Natural killer cell (primary cell): Measurements from ENCODE around the gene EXD3. TPM values are rescaled to one million over a fixed set of nuclear protein-coding genes. Genes with fewer than 3 reads are reported as not detected.

Source experiments
- ATAC-seq, 3 donors: fragments of 150-1000 bp in 2 of 3; fragments of 200-7000 bp in 1 of 3; cut with Tn5 transposase; 1 replicate in 1 of 3; 2 replicates in 2 of 3; pipeline ENCODE4 v1.10.0; 2021; ENCODE audit warnings: mild to moderate bottlenecking in 2 of 3, moderate library complexity in 2 of 3
- DNase-seq, 2 donors: peaks; one replicate each; pipeline versions ENCODE4 v3.0.0 to v3.0.0-alpha.2; 2013 to 2021; ENCODE audit warnings: mixed read lengths in 1 of 2
- H3K27ac ChIP-seq: one replicate; pipeline ENCODE4 v1.5.1; 2013; ENCODE audit warnings: mild to moderate bottlenecking, low read length
- H3K27me3 ChIP-seq: one replicate; pipeline ENCODE4 v1.6.1; 2013; ENCODE audit warnings: low read length; ENCODE audit not compliant: control insufficient read depth, insufficient read depth
- H3K36me3 ChIP-seq: one replicate; pipeline ENCODE4 v1.6.1; 2013; ENCODE audit warnings: low read length; ENCODE audit not compliant: control insufficient read depth, insufficient read depth
- H3K4me1 ChIP-seq: one replicate; pipeline ENCODE4 v1.6.1; 2013; ENCODE audit warnings: low read length; ENCODE audit not compliant: control insufficient read depth, insufficient read depth
- H3K4me3 ChIP-seq: one replicate; pipeline ENCODE4 v1.5.1; 2013; ENCODE audit warnings: low read length
- H3K9me3 ChIP-seq: one replicate; pipeline ENCODE4 v1.6.1; 2013; ENCODE audit warnings: low read length; ENCODE audit not compliant: control insufficient read depth, insufficient read depth
- H3K27ac Mint-ChIP-seq, 2 donors: one replicate each; pipeline ENCODE4 v1.8.0; 2022; ENCODE audit warnings: mild to moderate bottlenecking in 2 of 2, mixed read lengths in 2 of 2, moderate library complexity in 1 of 2
- H3K27me3 Mint-ChIP-seq, 2 donors: one replicate each; pipeline ENCODE4 v1.8.0; 2022; ENCODE audit warnings: low read depth in 2 of 2, mixed read lengths in 2 of 2
- H3K36me3 Mint-ChIP-seq: one replicate; pipeline ENCODE4 v1.8.0; 2022; ENCODE audit warnings: mixed read lengths
- H3K4me1 Mint-ChIP-seq, 2 donors: one replicate each; pipeline ENCODE4 v1.8.0; 2022; ENCODE audit warnings: mixed read lengths in 2 of 2
- H3K4me3 Mint-ChIP-seq: one replicate; pipeline ENCODE4 v1.8.0; 2022; ENCODE audit warnings: mild to moderate bottlenecking, moderate library complexity, mixed read lengths
- H3K9me3 Mint-ChIP-seq, 2 donors: one replicate each; pipeline ENCODE4 v1.8.0; 2022; ENCODE audit warnings: mixed read lengths in 2 of 2
- CTCF ChIP-seq: fragments of 200-600 bp; IDR thresholded peaks from one replicate; pipeline ENCODE4 v1.8.0; 2022; ENCODE audit warnings: antibody characterized with exemption
- WGBS: methylation state at CpG from one replicate; pipeline ENCODE4 v1.1.7; 2013; ENCODE audit warnings: missing lambda C conversion rate; ENCODE audit not compliant: insufficient coverage; 5-methylcytosine and 5-hydroxymethylcytosine counted together
- intact Hi-C: fragments of 100-400 bp; cut with micrococcal nuclease; formaldehyde crosslinking; loops from one replicate; pipeline ENCODE4 v1.14.2; 2022
- total RNA-seq, 4 donors: library from RNA; stranded (reverse); fragments of 120-200 nt in 1 of 4; gene quantifications; one replicate each; pipeline versions ENCODE4 v1.2.3 to v1.2.4, GENCODE V29; 2013 to 2022

EXD3 gene
- total RNA-seq, 3 donors from 2014 or later (not counting 1 experiment from before 2014, with no cell fraction given) = 28.0 to 35.3 (median 29.6) TPM

- Mint-ChIP-seq H3K27ac (no peak overlapping the region), H3K4me3 (no peak overlapping the region), H3K36me3 (no peaks in the 10 kb centered on the region), H3K9me3 (no peaks in the 10 kb centered on the region), H3K27me3 (peaks cover 0 to 2% of the 10 kb centered on the region in 2 donors), H3K4me1 (peaks cover 6 to 9% of the 10 kb centered on the region in 2 donors)
- H3K4me1 ChIP-seq = peaks cover 21% of the 10 kb centered on the region
- H3K4me3 ChIP-seq = no peak overlapping the region
- H3K36me3 ChIP-seq = no peaks in the 10 kb centered on the region
- H3K27me3 ChIP-seq = peaks cover 3% of the 10 kb centered on the region
- H3K9me3 ChIP-seq = no peaks in the 10 kb centered on the region
- ATAC-seq (no peak), DNase-seq (no peak)
- 90% methylated on average over 24 of the region's 24 CpGs for WGBS
- no peak overlapping the region for H3K27ac ChIP-seq
- no peak for TF ChIP-seq CTCF
- intact Hi-C loops = no loop called here
Observed at GRCh38 chr9:137404961-137405567, 17.9 kb downstream of the EXD3 start.

GRCh38 chr9:137403269-137403668, 19.7 kb downstream of the EXD3 start:
- ATAC-seq (no peak), DNase-seq (no peak)
- intact Hi-C loops = no loop called here
- no peak overlapping the region for H3K4me3 Mint-ChIP-seq
- H3K36me3 ChIP-seq = no peaks in the 10 kb centered on the region
- peaks cover 9 to 11% of the 10 kb centered on the region in 2 donors for H3K4me1 Mint-ChIP-seq
- no peak for TF ChIP-seq CTCF
- H3K27me3 ChIP-seq = peaks cover 3% of the 10 kb centered on the region
- H3K27me3 Mint-ChIP-seq = peaks cover 0 to 2% of the 10 kb centered on the region in 2 donors
- H3K36me3 Mint-ChIP-seq = no peaks in the 10 kb centered on the region
- 96% methylated on average over 15 of the region's 15 CpGs for WGBS
- H3K4me3 ChIP-seq = no peak overlapping the region
- H3K27ac Mint-ChIP-seq = no peak overlapping the region
- no peaks in the 10 kb centered on the region for H3K9me3 Mint-ChIP-seq
- no peak overlapping the region for H3K27ac ChIP-seq
- no peaks in the 10 kb centered on the region for H3K9me3 ChIP-seq
- peaks cover 18% of the 10 kb centered on the region for H3K4me1 ChIP-seq

GRCh38 chr9:137402746-137403145, 20.2 kb downstream of the EXD3 start:
- Histone ChIP-seq H3K4me1 (peaks cover 18% of the 10 kb centered on the region), H3K27me3 (peaks cover 3% of the 10 kb centered on the region), H3K36me3 (no peaks in the 10 kb centered on the region), H3K27ac (no peak overlapping the region), H3K9me3 (no peaks in the 10 kb centered on the region), H3K4me3 (no peak overlapping the region)
- intact Hi-C loops = no loop called here
- peak overlapping the region in 1 of 2 donors; percentile 12 for H3K27ac Mint-ChIP-seq
- H3K9me3 Mint-ChIP-seq = no peaks in the 10 kb centered on the region
- no peak for DNase-seq
- H3K4me3 Mint-ChIP-seq = no peak overlapping the region
- TF ChIP-seq CTCF = no peak
- no peaks in the 10 kb centered on the region for H3K36me3 Mint-ChIP-seq
- WGBS = 93% methylated on average over 11 of the region's 11 CpGs
- peaks cover 0 to 2% of the 10 kb centered on the region in 2 donors for H3K27me3 Mint-ChIP-seq
- ATAC-seq = no peak
- peaks cover 9 to 11% of the 10 kb centered on the region in 2 donors for H3K4me1 Mint-ChIP-seq
